SU-DHL-6 (cell line): ENCODE results near the gene CXCR6.

ENCODE experiments used
- H2AFZ ChIP-seq: fragments of 200-600 bp; sonication (generic); 2 replicates; pipeline ENCODE4 v1.6.1; 2014; ENCODE audit warnings: low read depth, mild to moderate bottlenecking, moderate library complexity, mixed read lengths, antibody characterized with exemption, low read length; ENCODE audit not compliant: severe bottlenecking
- H3F3A ChIP-seq: fragments of 200-600 bp; shearing (Covaris generic); 2 replicates; pipeline ENCODE4 v1.6.0; 2016; ENCODE audit warnings: antibody characterized with exemption, mild to moderate bottlenecking; ENCODE audit not compliant: insufficient read depth
- H3K27ac ChIP-seq: fragments of 200-600 bp; sonication (generic); 2 replicates; pipeline ENCODE4 v1.5.1; 2016; ENCODE audit warnings: low read depth, mild to moderate bottlenecking, low read length, moderate library complexity, mixed read lengths
- H3K27me3 ChIP-seq: fragments of 200-600 bp; sonication (generic), shearing (Covaris generic); 2 replicates; pipeline ENCODE4 v1.6.0; 2014; ENCODE audit warnings: mild to moderate bottlenecking, low read length
- H3K36me3 ChIP-seq: fragments of 200-600 bp; sonication (generic); 2 replicates; pipeline ENCODE4 v1.6.1; 2014; ENCODE audit warnings: mild to moderate bottlenecking, low read length, mixed read lengths
- H3K4me2 ChIP-seq: fragments of 300-600, 200-600 bp; shearing (Covaris generic), sonication (generic); 2 replicates; pipeline ENCODE4 v1.6.0; 2014; ENCODE audit warnings: low read length, low read depth, mild to moderate bottlenecking; ENCODE audit not compliant: poor library complexity, severe bottlenecking
- H3K4me3 ChIP-seq: fragments of 200-600 bp; sonication (generic); 2 replicates; pipeline ENCODE4 v1.5.1; 2014; ENCODE audit warnings: antibody characterized with exemption, low read length, mild to moderate bottlenecking, mixed read lengths; ENCODE audit not compliant: insufficient read depth, poor library complexity, severe bottlenecking
- H3K79me2 ChIP-seq: fragments of 200-600 bp; sonication (generic); 2 replicates; pipeline ENCODE4 v1.6.1; 2014; ENCODE audit warnings: mild to moderate bottlenecking, low read length, moderate library complexity; ENCODE audit not compliant: insufficient read depth
- H3K9ac ChIP-seq: fragments of 200-600 bp; sonication (generic); 2 replicates; pipeline ENCODE4 v1.7.0; 2014; ENCODE audit warnings: mild to moderate bottlenecking, low read length
- H3K9me2 ChIP-seq: fragments of 200-600 bp; sonication (generic); replicated peaks from 2 replicates; pipeline ENCODE4 v1.6.1; 2014; ENCODE audit warnings: low read length; ENCODE audit not compliant: insufficient read depth
- H3K9me3 ChIP-seq: fragments of 200-600 bp; sonication (generic); 2 replicates; pipeline ENCODE4 v1.6.1; 2014; ENCODE audit warnings: low read length, mixed read lengths; ENCODE audit not compliant: insufficient read depth
- H4K20me1 ChIP-seq: fragments of 200-600 bp; sonication (generic); 2 replicates; pipeline ENCODE4 v1.6.1; 2014; ENCODE audit warnings: low read depth, mild to moderate bottlenecking, antibody characterized with exemption, low read length, moderate library complexity, mixed read lengths
- EZH2phosphoT487 ChIP-seq: fragments of 200-600 bp; sonication (generic), shearing (Covaris generic); conservative IDR thresholded peaks from 2 replicates; pipeline ENCODE4 v1.6.1; 2018; ENCODE audit warnings: mild to moderate bottlenecking, antibody characterized with exemption, low read length, moderate library complexity, mixed read lengths
- TF ChIP-seq, protein P1 (sequence below): fragments of 200-600 bp; sonication (generic); IDR thresholded peaks from one replicate; pipeline ENCODE4 v1.5.1; 2017; ENCODE audit warnings: antibody characterized with exemption, mild to moderate bottlenecking, low read length, moderate library complexity; ENCODE audit not compliant: insufficient read depth, poor library complexity, severe bottlenecking

Gene CXCR6

DNA sequence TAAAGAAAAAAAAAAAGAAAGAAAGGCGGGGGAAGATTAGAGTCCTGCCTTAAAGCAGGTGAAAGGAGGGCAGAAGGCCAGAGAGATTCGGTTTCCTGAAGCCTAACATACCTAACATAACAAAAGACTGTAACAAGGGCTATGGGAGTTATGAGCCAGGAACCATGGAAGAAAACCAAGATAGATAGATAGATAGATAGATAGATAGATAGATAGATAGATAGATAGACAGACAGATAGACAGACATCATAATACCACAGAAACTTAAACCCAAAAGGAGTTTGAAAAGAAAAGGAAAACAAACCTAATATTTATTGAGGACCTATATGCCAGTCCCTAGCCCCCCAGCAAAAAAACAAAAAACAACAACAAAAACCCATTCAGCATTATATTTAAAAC lies 54.7 kb downstream of the CXCR6 start:
- H3K36me3 ChIP-seq: no peaks in the 10 kb centered on the region
- H2AFZ ChIP-seq: no peak overlapping the region
- H3K9ac ChIP-seq: no peak overlapping the region
- no peak overlapping the region for H3K4me3 ChIP-seq
- H3F3A ChIP-seq: no peaks in the 10 kb centered on the region
- H3K79me2 ChIP-seq: peaks cover 19% of the 10 kb centered on the region
- H3K9me2 ChIP-seq: no peaks in the 10 kb centered on the region
- no peak overlapping the region for H3K27ac ChIP-seq
- H3K9me3 ChIP-seq: no peaks in the 10 kb centered on the region
- H3K4me2 ChIP-seq: no peak overlapping the region
- TF ChIP-seq, protein P1, sequence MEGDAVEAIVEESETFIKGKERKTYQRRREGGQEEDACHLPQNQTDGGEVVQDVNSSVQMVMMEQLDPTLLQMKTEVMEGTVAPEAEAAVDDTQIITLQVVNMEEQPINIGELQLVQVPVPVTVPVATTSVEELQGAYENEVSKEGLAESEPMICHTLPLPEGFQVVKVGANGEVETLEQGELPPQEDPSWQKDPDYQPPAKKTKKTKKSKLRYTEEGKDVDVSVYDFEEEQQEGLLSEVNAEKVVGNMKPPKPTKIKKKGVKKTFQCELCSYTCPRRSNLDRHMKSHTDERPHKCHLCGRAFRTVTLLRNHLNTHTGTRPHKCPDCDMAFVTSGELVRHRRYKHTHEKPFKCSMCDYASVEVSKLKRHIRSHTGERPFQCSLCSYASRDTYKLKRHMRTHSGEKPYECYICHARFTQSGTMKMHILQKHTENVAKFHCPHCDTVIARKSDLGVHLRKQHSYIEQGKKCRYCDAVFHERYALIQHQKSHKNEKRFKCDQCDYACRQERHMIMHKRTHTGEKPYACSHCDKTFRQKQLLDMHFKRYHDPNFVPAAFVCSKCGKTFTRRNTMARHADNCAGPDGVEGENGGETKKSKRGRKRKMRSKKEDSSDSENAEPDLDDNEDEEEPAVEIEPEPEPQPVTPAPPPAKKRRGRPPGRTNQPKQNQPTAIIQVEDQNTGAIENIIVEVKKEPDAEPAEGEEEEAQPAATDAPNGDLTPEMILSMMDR: no peak
- no peak for TF ChIP-seq EZH2phosphoT487
- H3K27me3 ChIP-seq: no peaks in the 10 kb centered on the region
- H4K20me1 ChIP-seq: no peaks in the 10 kb centered on the region
